H1 (cell line): ENCODE data around the gene DHRS9. TPM values are rescaled to one million over a fixed set of nuclear protein-coding genes. Genes with fewer than 3 reads are reported as not detected.

Experiments
- polyA plus RNA-seq, 7 experiments: library from polyadenylated mRNA; depleted of rRNA in 3 of 7; stranded (reverse) in 5 of 7; unstranded in 2 of 7; fragments of >200 nt in 5 of 7; fragments of 200-250 nt in 2 of 7; gene quantifications; 1 replicate in 5 of 7; 2 replicates in 1 of 7; 4 replicates in 1 of 7; pipeline versions ENCODE4 v1.2.1 to v1.2.3, GENCODE V29; 2011 to 2013; ENCODE audit warnings: missing spikeins in 2 of 7, mixed read lengths in 2 of 7
- total RNA-seq: library from RNA; stranded (reverse); fragmentation: NEBNext Ultra II Directional; extraction: Animal tissue kit (Norgen Biotek cat#: 25700); gene quantifications from 2 replicates; pipeline ENCODE4 v1.2.1, GENCODE V29; 2021

The DHRS9 gene
- total and polyA plus RNA-seq, 2 of the 8 experiments (the other 6 are each of a cell fraction or from before 2014, with no cell fraction given): not detected

Other genes with a start within 250 kb of the DHRS9 start
- gene SPC25, start 179.1 kb upstream of the DHRS9 start, total RNA-seq: 34.7 and 35.8 TPM in 2 replicates
- 12.3 and 21.0 TPM in 2 replicates for gene SPC25, start 179.1 kb upstream of the DHRS9 start, polyA plus RNA-seq (2011; rRNA removed)
- gene G6PC2, start 168.3 kb upstream of the DHRS9 start, total RNA-seq: not detected in 2 replicates
- not detected in 2 replicates for gene G6PC2, start 168.3 kb upstream of the DHRS9 start, polyA plus RNA-seq (2011; rRNA removed)
- not detected in 2 replicates for gene ABCB11, start 38.2 kb upstream of the DHRS9 start, total RNA-seq
- not detected in 2 replicates for gene ABCB11, start 38.2 kb upstream of the DHRS9 start, polyA plus RNA-seq (2011; rRNA removed)